Right lobe of liver (tissue), 4 donors: ENCODE data around the gene PXMP4.

Experiments used
- POLR2A ChIP-seq: fragments of 450-650 bp; IDR thresholded peaks from one replicate; pipeline ENCODE4 v1.6.1; 2017; ENCODE audit warnings: antibody characterized with exemption, mild to moderate bottlenecking
- TF ChIP-seq, protein P1 (sequence below), 4 donors: fragments of 200-600 bp in 3 of 4; fragments of 450-650 bp in 1 of 4; IDR thresholded peaks; one replicate each; pipeline versions ENCODE4 v1.5.1 to v1.8.0; 2016 to 2022; ENCODE audit warnings: antibody characterized with exemption in 4 of 4, mild to moderate bottlenecking in 2 of 4
- donor health status: DM: no; HTN: no; CAD: no.
- donor health status: DM: no; HTN: no; CAD: no.
- donor health status: DM: no; HTN: yes; CAD: no.

DNA sequence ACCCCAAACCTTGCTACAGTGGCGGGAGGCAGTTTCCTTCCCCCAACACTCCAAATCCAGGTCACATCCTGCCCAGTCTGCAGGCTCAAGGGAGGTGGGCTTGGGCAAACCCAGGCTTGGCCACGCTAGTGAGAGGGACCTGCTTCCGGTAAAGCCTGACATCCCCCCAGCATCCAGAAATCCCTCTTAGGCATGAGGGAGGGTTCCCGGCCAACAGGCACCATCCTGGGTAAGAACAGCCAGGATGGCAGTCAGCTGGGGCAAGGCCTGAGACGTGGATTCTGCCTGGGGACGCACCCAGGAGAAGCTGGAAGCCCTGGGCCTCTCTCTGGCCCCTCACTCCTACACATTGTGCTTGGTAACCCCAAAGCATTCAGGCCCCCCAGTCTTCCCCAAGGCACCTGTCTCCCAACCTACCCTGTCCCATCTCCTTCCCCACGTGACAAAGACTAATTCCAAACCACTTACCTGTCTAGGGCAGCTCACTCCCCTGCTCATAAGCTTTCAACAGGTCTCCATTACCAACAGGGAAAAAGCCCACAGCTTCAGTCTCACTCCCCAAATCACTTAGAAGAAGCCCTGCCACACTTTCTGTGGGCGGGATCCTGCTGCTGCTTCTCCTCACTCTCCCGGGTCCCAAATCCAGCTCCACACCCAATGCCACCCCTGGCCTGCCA is 55.9 kb downstream of the PXMP4 start:
- no peak for TF ChIP-seq POLR2A
- TF ChIP-seq, protein P1, sequence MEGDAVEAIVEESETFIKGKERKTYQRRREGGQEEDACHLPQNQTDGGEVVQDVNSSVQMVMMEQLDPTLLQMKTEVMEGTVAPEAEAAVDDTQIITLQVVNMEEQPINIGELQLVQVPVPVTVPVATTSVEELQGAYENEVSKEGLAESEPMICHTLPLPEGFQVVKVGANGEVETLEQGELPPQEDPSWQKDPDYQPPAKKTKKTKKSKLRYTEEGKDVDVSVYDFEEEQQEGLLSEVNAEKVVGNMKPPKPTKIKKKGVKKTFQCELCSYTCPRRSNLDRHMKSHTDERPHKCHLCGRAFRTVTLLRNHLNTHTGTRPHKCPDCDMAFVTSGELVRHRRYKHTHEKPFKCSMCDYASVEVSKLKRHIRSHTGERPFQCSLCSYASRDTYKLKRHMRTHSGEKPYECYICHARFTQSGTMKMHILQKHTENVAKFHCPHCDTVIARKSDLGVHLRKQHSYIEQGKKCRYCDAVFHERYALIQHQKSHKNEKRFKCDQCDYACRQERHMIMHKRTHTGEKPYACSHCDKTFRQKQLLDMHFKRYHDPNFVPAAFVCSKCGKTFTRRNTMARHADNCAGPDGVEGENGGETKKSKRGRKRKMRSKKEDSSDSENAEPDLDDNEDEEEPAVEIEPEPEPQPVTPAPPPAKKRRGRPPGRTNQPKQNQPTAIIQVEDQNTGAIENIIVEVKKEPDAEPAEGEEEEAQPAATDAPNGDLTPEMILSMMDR (IDR thresholded peaks at IDR 0.05), result no peak
